ENCODE measurements around the gene ZDHHC1. TPM values are rescaled to one million over a fixed set of nuclear protein-coding genes. Genes with fewer than 3 reads are reported as not detected.

Gene ZDHHC1
- total RNA-seq, 2 experiments from 2014 or later, result 0.36 to 0.40 TPM

DNA sequence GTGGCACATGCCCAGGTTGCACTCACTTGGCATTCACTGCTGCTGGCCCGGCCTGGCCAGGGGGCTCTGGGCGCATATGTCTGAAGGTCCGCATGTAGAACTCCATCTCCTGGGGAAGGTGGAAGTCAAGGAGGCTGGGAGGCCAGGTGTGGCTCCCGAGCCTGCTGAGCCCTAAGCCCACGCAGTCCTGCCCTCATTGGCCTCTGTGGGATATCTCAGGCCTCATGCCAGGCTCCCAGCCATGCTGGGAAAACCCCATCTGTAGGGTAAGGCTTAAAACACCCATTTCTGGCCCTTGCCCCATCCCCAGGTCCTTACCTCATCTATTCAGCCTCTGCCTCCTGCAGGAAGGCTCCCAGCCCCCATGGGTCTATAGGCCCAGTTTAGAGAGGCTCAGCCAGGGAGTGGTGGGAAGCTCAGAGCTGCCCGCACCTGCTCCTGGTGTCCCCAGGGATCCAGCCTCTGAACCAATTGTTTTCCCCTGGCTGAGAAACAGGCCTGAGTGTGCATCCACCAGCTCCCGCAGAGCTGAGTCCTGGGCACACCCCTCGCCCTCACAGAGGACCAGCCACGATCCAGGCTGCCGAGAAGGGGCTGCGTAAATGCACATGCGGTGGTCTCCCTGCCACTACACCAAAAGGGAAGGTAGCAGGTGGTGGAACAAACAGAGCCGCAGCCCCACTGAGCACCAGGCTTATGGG, 20.7 kb downstream of the ZDHHC1 start:
- ATAC-seq (ENCODE audit: low read depth) (no peak), DNase-seq (no peak)
- H3K4me3 Mint-ChIP-seq, result no peak overlapping the region
- H3K27me3 Mint-ChIP-seq, result peaks cover 31% of the 10 kb centered on the region
- H3K9me3 Mint-ChIP-seq, result no peaks in the 10 kb centered on the region
- no peak overlapping the region for H3K27ac Mint-ChIP-seq
- no peaks in the 10 kb centered on the region for H3K36me3 Mint-ChIP-seq
- POLR2A ChIA-PET, result no interaction called here
- peaks cover 4% of the 10 kb centered on the region for H3K4me1 Mint-ChIP-seq

- H3K27me3 Mint-ChIP-seq, result peaks cover 32% of the 10 kb centered on the region
- peaks cover 4% of the 10 kb centered on the region for H3K4me1 Mint-ChIP-seq
- H3K4me3 Mint-ChIP-seq, result no peak overlapping the region
- DNase-seq (no peak), ATAC-seq (ENCODE audit: low read depth) (no peak)
- POLR2A ChIA-PET, result no interaction called here
- H3K36me3 Mint-ChIP-seq, result no peaks in the 10 kb centered on the region
- no peaks in the 10 kb centered on the region for H3K9me3 Mint-ChIP-seq
- H3K27ac Mint-ChIP-seq, result no peak overlapping the region
Measured at GRCh38 chr16:67395105-67395457, 21.2 kb downstream of the ZDHHC1 start.

DNA sequence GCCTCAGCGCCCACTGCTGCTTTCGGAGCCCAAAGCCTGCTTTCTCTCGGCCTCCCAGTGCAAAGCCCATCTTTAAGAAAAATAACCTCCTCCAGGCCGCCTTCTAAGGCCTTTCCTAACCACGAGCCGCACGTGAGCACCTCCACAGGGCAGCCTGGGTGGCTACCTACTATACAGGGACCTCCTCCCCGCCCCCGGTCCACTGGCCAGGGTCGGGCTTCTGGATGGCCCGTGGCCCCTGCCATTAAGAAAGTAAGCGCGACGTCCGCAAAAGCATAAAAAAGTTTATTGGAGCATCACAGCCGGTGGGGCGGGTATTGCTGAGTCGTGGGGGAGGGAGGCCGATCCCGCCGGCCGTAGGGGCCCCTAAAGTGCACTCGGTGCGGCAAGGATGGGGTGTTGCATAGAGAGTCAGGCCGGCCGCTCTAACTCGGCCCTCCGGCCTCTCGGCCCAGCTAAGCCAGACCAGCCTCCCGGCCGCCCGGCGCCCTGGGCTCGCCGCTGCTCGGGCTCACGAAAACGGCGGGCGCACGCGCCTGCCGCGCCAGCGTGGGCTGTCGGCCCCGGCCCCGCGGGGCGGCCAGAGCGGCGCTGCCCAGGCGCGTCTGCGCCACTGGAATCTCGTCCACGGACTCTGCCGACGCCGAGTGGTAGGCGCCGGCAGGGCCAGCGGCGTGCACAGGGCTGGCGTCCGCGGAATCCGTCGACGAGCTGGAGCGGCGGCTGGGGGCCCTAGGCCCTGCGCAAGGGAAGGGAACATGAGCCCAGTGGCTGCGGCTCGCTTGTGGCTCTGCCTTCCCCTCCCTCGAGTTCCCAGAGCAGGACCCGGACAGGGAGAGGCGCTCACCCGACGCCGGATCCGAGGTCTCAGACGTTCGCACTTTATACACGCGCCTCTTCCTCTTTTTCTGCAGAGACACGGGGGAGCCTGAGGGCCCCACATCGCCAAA, 21.8 kb downstream of the ZDHHC1 start:
- DNase-seq (peak; percentile 39), ATAC-seq (ENCODE audit: low read depth) (no peak)
- peaks cover 32% of the 10 kb centered on the region for H3K27me3 Mint-ChIP-seq
- POLR2A ChIA-PET, result no interaction called here
- H3K36me3 Mint-ChIP-seq, result no peaks in the 10 kb centered on the region
- H3K9me3 Mint-ChIP-seq, result no peaks in the 10 kb centered on the region
- H3K4me3 Mint-ChIP-seq, result peak overlapping the region; percentile 42
- no peak overlapping the region for H3K27ac Mint-ChIP-seq
- peaks cover 4% of the 10 kb centered on the region for H3K4me1 Mint-ChIP-seq

DNA sequence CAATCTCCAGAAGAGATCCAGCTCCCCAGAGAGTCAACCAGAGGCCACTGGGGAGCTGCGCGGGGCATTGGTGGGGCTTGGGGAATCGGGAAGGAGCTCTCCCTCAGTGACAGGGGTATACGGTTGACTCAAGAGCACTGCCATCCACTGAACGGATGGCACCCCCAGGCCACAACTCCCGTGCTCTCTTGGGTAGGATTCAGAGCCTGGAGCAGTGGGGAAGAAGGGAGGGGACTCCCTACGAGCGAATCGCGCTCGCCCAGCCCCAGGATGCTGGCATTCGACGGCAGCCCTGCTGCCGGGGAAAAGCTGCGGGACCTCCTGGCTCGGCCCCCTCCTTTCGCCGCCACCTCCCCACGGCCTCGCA, 22.5 kb downstream of the ZDHHC1 start:
- peak overlapping the region; percentile 16 for H3K4me3 Mint-ChIP-seq
- peaks cover 4% of the 10 kb centered on the region for H3K4me1 Mint-ChIP-seq
- H3K27ac Mint-ChIP-seq, result no peak overlapping the region

DNA sequence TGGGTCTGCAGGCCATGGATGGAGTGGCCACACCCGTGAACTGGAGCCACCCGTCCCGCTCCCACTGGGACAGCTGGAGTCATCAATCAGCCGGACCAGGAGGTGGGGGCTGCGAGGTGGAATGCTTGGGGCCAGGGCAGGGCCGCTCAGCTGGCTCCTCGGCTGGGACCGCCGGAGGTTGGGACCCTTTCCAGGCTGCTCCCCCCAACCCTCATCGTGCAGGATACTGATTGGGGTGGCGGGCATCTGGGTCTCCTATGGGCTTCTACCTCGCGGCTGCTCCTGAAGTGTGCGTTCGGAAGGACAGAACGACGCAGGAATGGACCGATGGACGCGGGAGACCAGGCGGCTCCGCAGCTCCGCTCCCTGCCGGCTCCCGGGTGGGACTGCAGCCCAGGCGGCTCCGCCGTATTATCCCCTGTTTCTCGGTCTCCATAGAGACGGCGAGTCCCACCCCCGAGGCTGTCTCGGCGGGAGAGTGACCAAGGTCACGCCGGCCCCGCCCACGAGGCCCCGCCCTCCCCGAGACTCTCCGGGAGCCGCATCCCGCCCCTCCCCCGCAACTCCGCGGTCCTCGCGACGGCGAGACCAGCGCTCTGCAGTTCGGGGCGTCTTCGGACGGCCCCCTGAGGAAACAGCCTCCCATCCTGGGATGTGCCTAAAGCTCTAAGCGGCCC, 23.0 kb downstream of the ZDHHC1 start, which contains the start of gene TPPP3:
TSS of gene TPPP3 (minus strand) at position 388 of the 677 bp plus-strand sequence. CDS start 2,387 bp downstream, outside the sequence.
- POLR2A ChIA-PET, result no interaction called here
- H3K4me3 Mint-ChIP-seq, result peak within 1 kb of the TSS; percentile 42
- no peaks in the 10 kb centered on the region for H3K36me3 Mint-ChIP-seq

More for the DNA sequence above, 22.5 kb downstream of the ZDHHC1 start:
- Mint-ChIP-seq H3K36me3 (no peaks in the 10 kb centered on the region), H3K9me3 (no peaks in the 10 kb centered on the region), H3K27me3 (peaks cover 32% of the 10 kb centered on the region)
- POLR2A ChIA-PET, result no interaction called here
- no peak for DNase-seq
- no peak for ATAC-seq (ENCODE audit: low read depth)

DNA sequence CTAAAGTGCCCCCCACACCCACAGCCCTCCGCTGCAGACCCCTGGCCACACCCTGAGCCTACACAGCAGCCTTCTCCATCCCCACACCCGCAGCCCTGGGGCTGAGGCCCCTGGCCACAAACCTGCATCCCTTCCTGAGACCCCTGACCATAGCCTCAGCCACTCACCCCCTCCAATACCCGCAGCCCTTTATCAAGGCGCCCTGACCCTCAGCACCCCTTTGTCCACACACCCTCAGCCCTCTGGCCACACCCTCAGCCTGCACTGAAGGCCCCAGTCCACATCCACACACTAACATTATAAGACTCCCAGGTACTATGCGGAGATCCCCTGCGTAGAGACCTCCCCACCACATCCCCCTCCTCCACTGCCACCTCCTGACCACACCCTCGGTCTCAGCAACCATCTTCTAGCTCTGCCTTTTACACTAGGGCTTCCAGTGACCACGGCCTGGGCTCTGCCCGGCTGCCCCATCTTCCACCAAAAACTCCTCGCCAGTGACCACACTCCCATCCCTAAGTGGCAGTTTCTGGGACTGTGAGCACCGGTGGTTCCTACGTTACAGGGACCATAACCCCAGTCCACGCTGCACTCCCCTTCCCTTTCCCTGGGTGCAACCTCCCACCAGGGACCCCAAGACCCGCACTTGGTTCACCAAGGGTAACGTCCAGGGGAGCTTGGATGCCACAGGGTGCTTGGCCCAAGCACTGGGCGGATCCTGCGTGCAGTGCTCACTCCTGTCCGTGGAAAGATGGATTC, 23.8 kb downstream of the ZDHHC1 start:
- H3K36me3 Mint-ChIP-seq, result no peaks in the 10 kb centered on the region
- DNase-seq (no peak), ATAC-seq (ENCODE audit: low read depth) (no peak)
- peaks cover 32% of the 10 kb centered on the region for H3K27me3 Mint-ChIP-seq
- POLR2A ChIA-PET, result no interaction called here
- no peaks in the 10 kb centered on the region for H3K9me3 Mint-ChIP-seq
- H3K4me3 Mint-ChIP-seq, result no peak overlapping the region
- H3K4me1 Mint-ChIP-seq, result peaks cover 4% of the 10 kb centered on the region
- no peak overlapping the region for H3K27ac Mint-ChIP-seq

More for the DNA sequence above, 23.0 kb downstream of the ZDHHC1 start, which contains the start of gene TPPP3:
- Mint-ChIP-seq H3K27me3 (peaks cover 32% of the 10 kb centered on the region), H3K4me1 (peaks cover 4% of the 10 kb centered on the region), H3K9me3 (no peaks in the 10 kb centered on the region), H3K27ac (no peak within 1 kb of the TSS)
- ATAC-seq (ENCODE audit: low read depth), result peak; percentile 45
- DNase-seq, result peak; percentile 57

- Mint-ChIP-seq H3K27ac (no peak overlapping the region), H3K4me3 (no peak overlapping the region), H3K36me3 (no peaks in the 10 kb centered on the region), H3K27me3 (peaks cover 33% of the 10 kb centered on the region), H3K4me1 (peaks cover 4% of the 10 kb centered on the region), H3K9me3 (no peaks in the 10 kb centered on the region)
- DNase-seq (no peak), ATAC-seq (ENCODE audit: low read depth) (no peak)
- POLR2A ChIA-PET, result no interaction called here
Measured at GRCh38 chr16:67391424-67392300, 24.6 kb downstream of the ZDHHC1 start.

DNA sequence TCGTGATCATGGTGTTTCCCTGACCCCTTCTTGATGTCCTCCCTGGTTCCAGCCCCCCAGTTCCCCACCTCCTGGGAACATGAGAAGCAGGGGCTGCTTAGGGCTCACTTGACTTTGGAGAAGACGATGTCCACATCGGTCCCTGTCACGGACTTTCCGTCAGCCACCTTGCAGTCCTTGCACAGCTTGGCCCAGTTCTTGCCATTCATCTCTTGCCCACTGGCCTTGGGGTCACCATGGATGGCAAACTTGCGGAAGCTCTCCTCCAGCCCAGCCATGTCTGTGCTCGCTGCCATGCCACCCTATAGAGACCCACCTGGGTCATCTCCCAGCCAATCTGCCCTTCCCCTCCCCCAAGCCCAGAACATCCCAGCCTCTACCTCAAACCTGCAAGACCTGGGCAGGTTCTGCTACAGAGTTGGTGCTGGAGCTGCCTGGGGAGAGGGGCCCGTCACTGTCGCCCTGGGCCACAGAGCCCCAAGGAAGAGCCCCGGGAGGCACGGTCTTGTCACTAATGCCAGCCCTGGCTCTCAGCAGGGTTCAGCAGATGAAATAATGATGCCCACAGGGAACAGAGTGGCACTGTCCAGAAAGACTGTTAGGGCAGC, 25.4 kb downstream of the ZDHHC1 start:
- H3K4me3 Mint-ChIP-seq, result no peak overlapping the region
- peaks cover 4% of the 10 kb centered on the region for H3K4me1 Mint-ChIP-seq
- no peak for DNase-seq
- H3K27ac Mint-ChIP-seq, result no peak overlapping the region
- no peaks in the 10 kb centered on the region for H3K36me3 Mint-ChIP-seq
- POLR2A ChIA-PET, result no interaction called here
- peaks cover 33% of the 10 kb centered on the region for H3K27me3 Mint-ChIP-seq
- ATAC-seq (ENCODE audit: low read depth), result no peak
- H3K9me3 Mint-ChIP-seq, result no peaks in the 10 kb centered on the region

DNA sequence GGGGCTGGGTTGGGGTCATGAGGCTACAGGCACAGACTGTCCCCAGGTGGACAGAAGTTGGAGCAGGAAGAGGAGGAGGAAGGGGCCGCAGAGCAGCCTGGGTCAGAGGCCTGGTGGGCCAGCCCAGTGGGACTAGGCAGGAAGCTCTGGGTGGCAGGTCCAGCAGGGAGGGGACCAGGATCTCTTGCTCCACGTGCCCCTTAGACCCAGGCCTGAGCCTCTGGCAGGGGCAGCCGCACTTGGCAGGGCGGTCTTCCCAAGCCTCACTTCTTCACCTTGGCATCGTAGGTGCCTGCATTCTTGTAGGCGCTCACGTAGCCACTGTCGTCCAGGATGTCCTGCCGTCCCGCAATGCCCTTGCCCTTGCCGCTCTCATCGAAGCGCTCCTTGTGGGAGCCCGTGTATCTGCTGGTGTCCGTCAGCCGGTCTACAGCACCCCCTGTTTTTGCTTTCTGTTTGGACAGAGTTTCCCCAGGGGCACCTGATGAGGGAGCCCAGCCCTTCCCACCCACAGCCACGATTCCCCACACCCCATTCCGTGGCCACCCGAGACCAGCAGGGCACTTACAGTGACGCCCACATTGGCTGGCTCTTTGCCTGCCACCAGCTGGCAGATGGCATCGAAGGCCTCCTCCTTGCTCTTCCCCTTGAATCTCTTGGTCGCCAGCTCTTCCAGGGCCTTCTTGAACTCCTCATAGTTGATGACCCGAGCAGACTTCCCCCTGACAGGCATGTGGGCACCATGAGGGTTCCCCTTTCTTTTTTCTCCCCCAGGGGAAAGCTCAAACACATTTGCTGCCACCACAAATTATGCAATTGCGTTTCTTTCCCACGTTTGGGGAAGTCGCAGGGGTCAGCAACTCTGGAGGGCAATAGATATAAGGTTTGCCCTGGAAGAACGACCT, 26.1 kb downstream of the ZDHHC1 start:
- no peaks in the 10 kb centered on the region for H3K36me3 Mint-ChIP-seq
- H3K27me3 Mint-ChIP-seq, result peaks cover 29% of the 10 kb centered on the region
- ATAC-seq (ENCODE audit: low read depth), result no peak

DNA sequence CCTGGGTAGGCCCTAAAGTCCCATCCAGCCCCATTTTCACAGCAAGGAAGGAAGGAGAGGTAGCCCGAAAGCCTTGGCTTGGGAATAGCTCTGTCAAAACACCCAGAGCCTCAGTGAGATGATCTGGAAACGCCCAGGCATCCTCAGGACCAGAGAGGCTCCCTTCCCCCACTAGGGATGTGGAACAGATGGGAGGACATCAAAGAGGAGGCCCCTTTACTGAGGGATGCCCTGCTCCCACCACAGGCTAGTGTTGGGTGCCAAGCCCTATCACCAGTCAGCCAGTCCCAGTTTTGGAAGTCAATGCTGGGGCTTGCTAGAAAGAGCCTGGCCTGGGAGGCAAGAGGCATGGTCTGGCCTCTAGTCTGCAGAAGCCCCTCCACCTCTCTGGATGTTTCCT, 27.7 kb downstream of the ZDHHC1 start:
- ATAC-seq (ENCODE audit: low read depth) (no peak), DNase-seq (no peak)
- Mint-ChIP-seq H3K4me1 (no peaks in the 10 kb centered on the region), H3K9me3 (no peaks in the 10 kb centered on the region), H3K27me3 (peaks cover 17% of the 10 kb centered on the region), H3K36me3 (no peaks in the 10 kb centered on the region), H3K27ac (no peak overlapping the region), H3K4me3 (no peak overlapping the region)
- POLR2A ChIA-PET, result no interaction called here

More for the DNA sequence above, 26.1 kb downstream of the ZDHHC1 start:
- no peak overlapping the region for H3K27ac Mint-ChIP-seq
- no peak overlapping the region for H3K4me3 Mint-ChIP-seq
- peaks cover 4% of the 10 kb centered on the region for H3K4me1 Mint-ChIP-seq
- H3K9me3 Mint-ChIP-seq, result no peaks in the 10 kb centered on the region
- DNase-seq, result no peak
- POLR2A ChIA-PET, result no interaction called here

DNA sequence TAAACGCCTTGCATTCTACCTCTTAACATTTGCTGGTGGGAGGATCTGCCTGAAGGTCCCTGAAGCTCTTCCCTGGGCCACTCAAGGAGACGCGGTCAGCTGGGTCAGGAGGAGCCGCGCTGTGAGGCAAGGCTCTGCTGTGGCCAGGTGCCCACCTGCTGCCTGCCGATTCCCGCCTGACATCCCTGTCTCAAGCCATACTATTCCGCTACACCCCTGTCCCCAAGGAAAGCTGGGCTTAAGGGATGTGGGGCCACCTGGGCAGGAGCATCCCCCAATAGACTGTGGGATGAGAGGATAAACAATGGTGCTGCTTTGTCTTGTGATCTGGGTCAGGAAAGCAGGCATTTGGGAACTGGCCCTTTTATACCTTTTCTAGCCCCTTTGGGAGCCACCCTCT, 28.1 kb downstream of the ZDHHC1 start:
- no peaks in the 10 kb centered on the region for H3K36me3 Mint-ChIP-seq
- POLR2A ChIA-PET, result interaction anchor here (0.6 kb wide), 1 partner anchor 47 kb away, joined by 6 read pairs; no protein-coding TSS in a partner anchor
- DNase-seq (no peak), ATAC-seq (ENCODE audit: low read depth) (no peak)
- no peaks in the 10 kb centered on the region for H3K4me1 Mint-ChIP-seq
- no peaks in the 10 kb centered on the region for H3K9me3 Mint-ChIP-seq
- no peak overlapping the region for H3K27ac Mint-ChIP-seq
- no peak overlapping the region for H3K4me3 Mint-ChIP-seq
- H3K27me3 Mint-ChIP-seq, result peaks cover 16% of the 10 kb centered on the region

Measured in activated naive CD8-positive, alpha-beta T cell treated with anti-CD3 and anti-CD28 coated beads, Interleukin-2, amount 10 ng/mL, durations not matched to agents 7 days and 5 days (primary cell).